WTC11 (cell line): ENCODE results near the gene MOSPD2.
A peak's percentile ranks its signal among the peaks of the same experiment; 100 is the strongest.

Experiments
- CTCF ChIP-seq: fragments of 200-600 bp; IDR thresholded peaks from 2 replicates; pipeline ENCODE4 v1.8.0; 2022; ENCODE audit warnings: antibody characterized with exemption
- JUN ChIP-seq: sonication (generic); formaldehyde crosslinking; IDR thresholded peaks from 2 replicates; pipeline ENCODE4 v1.8.0; 2023; ENCODE audit warnings: mild to moderate bottlenecking, missing genetic modification reagents
- MAX ChIP-seq: sonication (generic); formaldehyde crosslinking; IDR thresholded peaks from 2 replicates; pipeline ENCODE4 v1.8.0; 2022; ENCODE audit warnings: mild to moderate bottlenecking, missing genetic modification reagents
- NFE2L1 ChIP-seq: sonication (generic); formaldehyde crosslinking; IDR thresholded peaks from 2 replicates; pipeline ENCODE4 v1.8.1; 2023; ENCODE audit warnings: missing genetic modification reagents
- RELA ChIP-seq: sonication (generic); formaldehyde crosslinking; IDR thresholded peaks from 2 replicates; pipeline ENCODE4 v1.8.1; 2022; ENCODE audit warnings: missing genetic modification reagents, mild to moderate bottlenecking, borderline replicate concordance
- SMAD3 ChIP-seq: sonication (generic); formaldehyde crosslinking; IDR thresholded peaks from 2 replicates; pipeline ENCODE4 v1.8.0; 2022; ENCODE audit warnings: missing genetic modification reagents, mild to moderate bottlenecking, borderline replicate concordance
- STAT6 ChIP-seq: sonication (generic); formaldehyde crosslinking; conservative IDR thresholded peaks from 2 replicates; pipeline ENCODE4 v1.8.1; 2023; ENCODE audit warnings: mild to moderate bottlenecking, low read depth, missing genetic modification reagents, moderate library complexity
- TEAD4 ChIP-seq: sonication (generic); formaldehyde crosslinking; IDR thresholded peaks from 2 replicates; pipeline ENCODE4 v1.8.0; 2022; ENCODE audit warnings: mild to moderate bottlenecking, missing genetic modification reagents
- USF2 ChIP-seq: sonication (generic); formaldehyde crosslinking; IDR thresholded peaks from 2 replicates; pipeline ENCODE4 v1.8.1; 2023; ENCODE audit warnings: mild to moderate bottlenecking, missing genetic modification reagents, moderate library complexity
- ZNF121 ChIP-seq: sonication (generic); formaldehyde crosslinking; IDR thresholded peaks from 2 replicates; pipeline ENCODE4 v1.8.0; 2023; ENCODE audit warnings: missing genetic modification reagents
- ZNF138 ChIP-seq: sonication (generic); formaldehyde crosslinking; conservative IDR thresholded peaks from 2 replicates; pipeline ENCODE4 v1.8.1; 2022; ENCODE audit warnings: mild to moderate bottlenecking, moderate library complexity, missing genetic modification reagents
- ZNF317 ChIP-seq: sonication (generic); formaldehyde crosslinking; IDR thresholded peaks from 2 replicates; pipeline ENCODE4 v1.8.1; 2023; ENCODE audit warnings: low read depth, mild to moderate bottlenecking, moderate library complexity, missing genetic modification reagents, borderline replicate concordance
- ZNF396 ChIP-seq: fragments of 250-450 bp; sonication (Bioruptor Pico); IDR thresholded peaks from 2 replicates; pipeline ENCODE4 v1.8.0; 2021; ENCODE audit warnings: mild to moderate bottlenecking, moderate library complexity, borderline replicate concordance

- TF ChIP-seq MAX (CRISPR knock-in tag) (peak; percentile 49; the same call in 1 of the 2 replicates), CTCF (no peak), ZNF396 (CRISPR knock-in tag) (no peak), STAT6 (no peak), ZNF317 (CRISPR knock-in tag) (no peak), ZNF138 (CRISPR knock-in tag) (no peak), USF2 (CRISPR knock-in tag) (peak; percentile 73), JUN (CRISPR knock-in tag) (no peak), ZNF121 (CRISPR knock-in tag) (no peak), TEAD4 (CRISPR knock-in tag) (no peak), NFE2L1 (no peak), RELA (CRISPR knock-in tag) (no peak), SMAD3 (CRISPR knock-in tag) (no peak)
Observed at GRCh38 chrX:14872851-14873675, at the start of gene MOSPD2, which contains the start of gene FANCB.
